Neuronal stem cell (in vitro differentiated cells): ENCODE data around the gene TMEM132E. TPM values are rescaled to one million over a fixed set of nuclear protein-coding genes. Genes with fewer than 3 reads are reported as not detected.

Source experiments
- DNase-seq: peaks from one replicate; pipeline ENCODE4 v3.0.0-alpha.2; 2013; ENCODE audit warnings: low spot score
- H2AFZ ChIP-seq: one replicate; pipeline ENCODE4 v1.6.1; 2013; ENCODE audit warnings: mild to moderate bottlenecking, low read length, inconsistent platforms
- H2AK5ac ChIP-seq: 2 replicates; pipeline ENCODE4 v1.6.1; 2013; ENCODE audit warnings: low read depth, mild to moderate bottlenecking, inconsistent platforms, low read length, moderate library complexity, mixed read lengths
- H2BK120ac ChIP-seq: 2 replicates; pipeline ENCODE4 v1.6.1; 2013; ENCODE audit warnings: low read depth, mild to moderate bottlenecking, inconsistent platforms, low read length, moderate library complexity, mixed read lengths
- H2BK12ac ChIP-seq: one replicate; pipeline ENCODE4 v1.6.1; 2013; ENCODE audit warnings: low read length, inconsistent platforms
- H2BK15ac ChIP-seq: 2 replicates; pipeline ENCODE4 v1.6.1; 2013; ENCODE audit warnings: mild to moderate bottlenecking, low read length, inconsistent platforms, mixed read lengths
- H2BK5ac ChIP-seq: one replicate; pipeline ENCODE4 v1.6.1; 2013; ENCODE audit warnings: inconsistent platforms, mild to moderate bottlenecking, low read length, moderate library complexity
- H3K14ac ChIP-seq: one replicate; pipeline ENCODE4 v1.6.1; 2013; ENCODE audit warnings: low read length, inconsistent platforms
- H3K18ac ChIP-seq: 2 replicates; pipeline ENCODE4 v1.6.1; 2013; ENCODE audit warnings: low read length, inconsistent platforms
- H3K23ac ChIP-seq: 2 replicates; pipeline ENCODE4 v1.6.1; 2013; ENCODE audit warnings: low read depth, mild to moderate bottlenecking, mixed read lengths, low read length, inconsistent platforms; ENCODE audit not compliant: poor library complexity
- H3K27ac ChIP-seq: replicated peaks from 3 replicates; pipeline ENCODE4 v1.5.1; 2013; ENCODE audit warnings: low read length, inconsistent platforms
- H3K27me3 ChIP-seq, 3 experiments: 2 replicates each; pipeline ENCODE4 v1.6.1; 2013; ENCODE audit warnings: low read length in 3 of 3, mild to moderate bottlenecking in 2 of 3, inconsistent platforms in 1 of 3, low read depth in 1 of 3, mixed read lengths in 1 of 3, moderate library complexity in 1 of 3; ENCODE audit not compliant: control insufficient read depth in 3 of 3, insufficient read depth in 3 of 3
- H3K36me3 ChIP-seq, 2 donors: replicated peaks in 1 of 2; 2 replicates each; pipeline ENCODE4 v1.6.1; 2013; ENCODE audit warnings: low read length in 2 of 2; ENCODE audit not compliant: control insufficient read depth in 2 of 2, insufficient read depth in 2 of 2
- H3K4ac ChIP-seq: 2 replicates; pipeline ENCODE4 v1.6.1; 2013; ENCODE audit warnings: inconsistent platforms, mild to moderate bottlenecking, low read length, moderate library complexity
- H3K4me1 ChIP-seq, 2 donors: 1 replicate in 1 of 2; 2 replicates in 1 of 2; pipeline ENCODE4 v1.6.1; 2013; ENCODE audit warnings: low read length in 2 of 2, low read depth in 1 of 2; ENCODE audit not compliant: control insufficient read depth in 2 of 2, insufficient read depth in 1 of 2
- H3K4me2 ChIP-seq: one replicate; pipeline ENCODE4 v1.6.1; 2013; ENCODE audit warnings: mild to moderate bottlenecking, low read length, inconsistent platforms; ENCODE audit not compliant: insufficient read depth, poor library complexity, severe bottlenecking
- H3K4me3 ChIP-seq, 2 donors: 2 replicates each; pipeline ENCODE4 v1.5.1; 2013; ENCODE audit warnings: low read length in 2 of 2, mild to moderate bottlenecking in 2 of 2, inconsistent platforms in 1 of 2, moderate library complexity in 1 of 2
- H3K79me1 ChIP-seq: one replicate; pipeline ENCODE4 v1.6.1; 2013; ENCODE audit warnings: low read depth, mild to moderate bottlenecking, inconsistent platforms, low read length, moderate library complexity
- H3K9ac ChIP-seq: one replicate; pipeline ENCODE4 v1.6.1; 2013; ENCODE audit warnings: mild to moderate bottlenecking, low read depth, low read length, inconsistent platforms; ENCODE audit not compliant: poor library complexity
- H3K9me3 ChIP-seq, 2 donors: replicated peaks in 1 of 2; 2 replicates each; pipeline versions ENCODE3 to v1.6.1; 2013; ENCODE audit warnings: low read length in 2 of 2, mild to moderate bottlenecking in 2 of 2, inconsistent platforms in 1 of 2, low read depth in 1 of 2, mixed read lengths in 1 of 2, moderate library complexity in 1 of 2; ENCODE audit not compliant: control insufficient read depth in 2 of 2, insufficient read depth in 1 of 2
- H4K8ac ChIP-seq: one replicate; pipeline ENCODE4 v1.6.1; 2013; ENCODE audit warnings: low read depth, mild to moderate bottlenecking, inconsistent platforms, low read length, moderate library complexity
- H4K91ac ChIP-seq: one replicate; pipeline ENCODE4 v1.6.1; 2013; ENCODE audit warnings: low read length, low read depth, mild to moderate bottlenecking, inconsistent platforms; ENCODE audit not compliant: poor library complexity
- WGBS, 2 donors: extraction: QIAGEN DNeasy Blood & Tissue Kit; methylation state at CpG; one replicate each; pipeline ENCODE4 v1.1.7; 2013; ENCODE audit warnings: missing lambda C conversion rate in 2 of 2, mixed read lengths in 1 of 2; ENCODE audit not compliant: insufficient read length in 2 of 2, insufficient replicate concordance in 1 of 2; ENCODE audit errors: extremely low coverage in 2 of 2; 5-methylcytosine and 5-hydroxymethylcytosine counted together
- polyA plus RNA-seq, 2 experiments: library from polyadenylated mRNA; stranded (reverse); fragments of 200-250 nt; gene quantifications; one replicate each; pipeline ENCODE4 v1.2.3, GENCODE V29; 2013

The TMEM132E gene, protein sequence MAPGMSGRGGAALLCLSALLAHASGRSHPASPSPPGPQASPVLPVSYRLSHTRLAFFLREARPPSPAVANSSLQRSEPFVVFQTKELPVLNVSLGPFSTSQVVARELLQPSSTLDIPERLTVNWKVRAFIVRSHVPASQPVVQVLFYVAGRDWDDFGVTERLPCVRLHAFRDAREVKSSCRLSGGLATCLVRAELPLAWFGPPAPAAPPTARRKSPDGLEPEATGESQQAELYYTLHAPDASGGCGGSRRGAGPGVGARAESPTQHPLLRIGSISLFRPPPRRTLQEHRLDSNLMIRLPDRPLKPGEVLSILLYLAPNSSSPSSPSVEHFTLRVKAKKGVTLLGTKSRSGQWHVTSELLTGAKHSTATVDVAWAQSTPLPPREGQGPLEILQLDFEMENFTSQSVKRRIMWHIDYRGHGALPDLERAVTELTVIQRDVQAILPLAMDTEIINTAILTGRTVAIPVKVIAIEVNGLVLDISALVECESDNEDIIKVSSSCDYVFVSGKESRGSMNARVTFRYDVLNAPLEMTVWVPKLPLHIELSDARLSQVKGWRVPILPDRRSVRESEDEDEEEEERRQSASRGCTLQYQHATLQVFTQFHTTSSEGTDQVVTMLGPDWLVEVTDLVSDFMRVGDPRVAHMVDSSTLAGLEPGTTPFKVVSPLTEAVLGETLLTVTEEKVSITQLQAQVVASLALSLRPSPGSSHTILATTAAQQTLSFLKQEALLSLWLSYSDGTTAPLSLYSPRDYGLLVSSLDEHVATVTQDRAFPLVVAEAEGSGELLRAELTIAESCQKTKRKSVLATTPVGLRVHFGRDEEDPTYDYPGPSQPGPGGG (N-terminal part only)
- polyA plus RNA-seq (2013, experiment 1 of 2) = 0.29 TPM
- polyA plus RNA-seq (2013, experiment 2 of 2) = 0.25 TPM

DNA sequence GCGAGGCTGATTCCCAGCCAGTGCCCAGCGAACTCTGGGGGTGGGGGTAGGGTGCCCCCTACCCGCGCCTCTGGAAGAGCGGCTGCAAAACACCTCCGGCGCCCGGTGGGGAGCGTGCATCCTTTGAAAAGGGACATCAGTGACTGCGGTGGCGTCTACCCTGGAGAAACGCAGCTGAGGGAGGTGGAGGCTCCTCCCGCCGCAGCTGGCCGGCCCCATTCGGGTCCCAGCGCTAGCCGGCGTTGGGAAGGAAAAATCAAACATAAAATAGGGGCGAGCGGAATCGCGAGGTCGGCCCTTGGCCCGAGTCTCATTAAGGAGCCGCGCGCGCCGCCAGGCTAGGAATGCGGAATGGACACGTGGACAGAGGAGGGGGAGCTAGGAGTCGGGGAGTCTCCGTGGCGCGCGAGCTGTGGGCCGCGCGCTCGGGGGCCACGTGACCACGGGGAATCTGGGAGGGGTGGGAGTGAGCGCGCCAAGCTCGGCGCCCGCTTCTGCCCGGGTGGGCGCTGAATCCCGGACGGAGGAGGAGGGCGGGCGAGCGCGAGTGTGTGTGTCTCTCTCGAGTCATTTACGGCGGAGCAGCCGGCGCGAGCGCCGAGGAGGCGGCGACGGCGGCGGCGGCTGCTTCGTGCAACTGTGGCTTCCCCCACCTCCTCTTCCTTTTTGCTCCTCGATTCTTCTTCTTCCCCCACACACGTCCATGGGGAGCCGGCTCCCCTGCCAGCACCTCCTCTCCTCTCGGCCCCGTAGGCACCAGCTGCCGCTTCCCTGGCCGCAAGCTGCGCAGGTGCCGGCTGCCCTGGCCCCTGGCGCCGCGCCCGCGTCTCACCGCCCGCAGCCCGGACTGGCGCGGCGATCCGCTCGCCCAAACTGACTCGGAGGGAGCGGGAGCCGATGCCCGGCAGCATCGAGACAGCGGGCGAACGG is at the start of gene TMEM132E:
Gene TMEM132E, plus strand, starts transcription at position 566 of the 930 bp plus-strand sequence. CDS start 1,495 bp downstream, outside the sequence.
- no peak within 1 kb of the TSS for H3K27ac ChIP-seq
- H3K9me3 ChIP-seq = no peaks in the 10 kb centered on the region
- no peaks in the 10 kb centered on the region for H3K36me3 ChIP-seq
- H4K91ac ChIP-seq = no peak within 1 kb of the TSS
- H2BK12ac ChIP-seq = no peak within 1 kb of the TSS
- peak within 1 kb of the TSS; percentile 93 for H3K18ac ChIP-seq
- H3K4me1 ChIP-seq = peaks cover 0 to 21% of the 10 kb centered on the region in 2 donors
- no peak within 1 kb of the TSS for H3K4ac ChIP-seq
- peak within 1 kb of the TSS; percentile 94 for H2AFZ ChIP-seq
- H3K23ac ChIP-seq = peak within 1 kb of the TSS; percentile 50
- H3K79me1 ChIP-seq = no peaks in the 10 kb centered on the region
- H3K4me2 ChIP-seq = peak within 1 kb of the TSS; percentile 90
- H2BK15ac ChIP-seq = no peak within 1 kb of the TSS
- H3K9ac ChIP-seq = peak within 1 kb of the TSS; percentile 94
- no peak within 1 kb of the TSS for H2BK120ac ChIP-seq
- DNase-seq = peak; percentile 67
- H3K27me3 ChIP-seq = peaks cover 26 to 81% (median 63%) of the 10 kb centered on the region in 3 experiments
- H2BK5ac ChIP-seq = peak within 1 kb of the TSS; percentile 11
- peak within 1 kb of the TSS; percentile 38 to 78 for H3K4me3 ChIP-seq
- H2AK5ac ChIP-seq = peak within 1 kb of the TSS; percentile 67
- no CpG with 5 or more reads among the region's 101 CpGs for WGBS, 2 donors
- H3K14ac ChIP-seq = peak within 1 kb of the TSS; percentile 86
- no peak within 1 kb of the TSS for H4K8ac ChIP-seq

DNA sequence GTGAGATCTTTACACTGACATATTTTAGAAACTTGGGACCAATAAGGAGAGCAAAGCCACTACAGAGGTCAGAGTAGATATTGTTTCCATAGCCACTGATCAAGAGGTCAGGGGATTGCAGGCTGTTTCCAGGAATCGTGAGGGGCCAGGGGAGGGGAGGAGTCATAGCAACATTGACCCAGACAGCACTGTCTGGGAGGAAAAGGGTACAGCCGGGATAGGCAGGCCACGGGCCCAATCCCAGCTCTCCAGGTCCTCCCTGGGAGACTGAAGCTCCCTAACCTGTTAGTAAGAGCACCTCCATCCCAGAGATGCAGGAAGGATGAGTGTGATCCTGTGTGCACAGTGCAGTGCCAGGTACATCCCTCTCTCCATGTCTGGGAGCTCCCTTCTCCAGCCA is 48.5 kb upstream of the TMEM132E start:
- Histone ChIP-seq H3K14ac (no peak overlapping the region), H2BK12ac (no peak overlapping the region), H3K4me2 (no peak overlapping the region), H3K27me3 (peaks cover 0 to 2% (median 0%) of the 10 kb centered on the region in 3 experiments), H3K36me3 (no peaks in the 10 kb centered on the region), H3K18ac (no peak overlapping the region), H2AFZ (peak overlapping the region; percentile 64), H3K4ac (no peak overlapping the region), H4K91ac (no peak overlapping the region), H2AK5ac (no peak overlapping the region), H2BK5ac (no peak overlapping the region), H3K9ac (no peak overlapping the region), H3K4me3 (no peak overlapping the region), H3K23ac (no peak overlapping the region), H4K8ac (no peak overlapping the region), H2BK120ac (no peak overlapping the region), H3K79me1 (no peaks in the 10 kb centered on the region), H2BK15ac (no peak overlapping the region), H3K9me3 (no peaks in the 10 kb centered on the region), H3K27ac (no peak overlapping the region), H3K4me1 (peaks cover 0 to 4% of the 10 kb centered on the region in 2 donors)
- DNase-seq = no peak
- no CpG with 5 or more reads among the region's 3 CpGs for WGBS, 2 donors

DNA sequence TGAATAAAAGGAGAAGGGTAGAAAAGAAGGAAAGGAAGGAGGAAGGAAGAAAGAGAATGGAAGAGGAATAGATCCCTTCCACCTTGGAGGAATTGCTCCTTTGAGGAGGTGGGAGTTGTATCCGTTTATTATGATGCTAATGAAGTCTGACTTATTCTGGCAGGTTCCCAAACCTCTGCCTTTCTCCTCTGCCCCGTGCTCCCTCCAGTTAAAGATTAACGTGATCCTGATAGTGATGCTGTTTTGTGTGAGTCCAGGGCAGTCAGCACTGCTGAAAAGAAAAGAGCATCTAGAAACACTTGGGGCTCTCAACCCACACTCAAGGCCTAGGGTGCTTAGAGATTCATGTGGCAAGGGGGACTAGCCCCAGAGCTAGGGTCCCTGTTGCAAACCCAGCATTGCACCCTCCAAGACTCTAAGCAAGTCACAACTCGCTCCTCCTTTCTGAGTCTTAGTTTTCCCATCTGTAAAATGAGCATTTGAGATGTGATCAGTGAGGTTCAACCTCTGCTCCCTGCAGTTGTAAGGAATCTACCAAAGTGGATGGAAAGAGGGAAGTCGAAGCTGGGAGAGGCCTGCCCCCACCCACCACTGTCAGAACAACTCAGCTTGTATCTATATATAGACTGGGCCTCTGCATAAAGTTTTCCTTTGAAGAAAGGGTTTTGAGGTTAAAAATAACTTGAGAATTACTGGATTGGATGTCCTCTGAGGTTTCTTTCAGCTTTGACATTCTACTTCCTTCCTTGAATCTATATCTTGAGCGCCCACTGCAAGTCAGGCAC is 46.9 kb upstream of the TMEM132E start:
- Histone ChIP-seq H3K4ac (no peak overlapping the region), H3K4me2 (no peak overlapping the region), H3K27me3 (peaks cover 0 to 4% (median 0%) of the 10 kb centered on the region in 3 experiments), H3K79me1 (no peaks in the 10 kb centered on the region), H3K9me3 (no peaks in the 10 kb centered on the region), H3K9ac (no peak overlapping the region), H3K27ac (no peak overlapping the region), H4K91ac (no peak overlapping the region), H3K4me1 (peaks cover 0 to 4% of the 10 kb centered on the region in 2 donors), H2BK12ac (no peak overlapping the region), H2BK5ac (no peak overlapping the region), H2AK5ac (no peak overlapping the region), H2BK120ac (no peak overlapping the region), H3K36me3 (no peaks in the 10 kb centered on the region), H3K18ac (no peak overlapping the region), H3K14ac (no peak overlapping the region), H2BK15ac (no peak overlapping the region), H2AFZ (no peak overlapping the region), H4K8ac (no peak overlapping the region), H3K23ac (no peak overlapping the region), H3K4me3 (no peak overlapping the region)
- no peak for DNase-seq
- WGBS, 2 donors = no CpG with 5 or more reads among the region's 6 CpGs
